GM19023 (cell line): ENCODE measurements around the gene CLSTN2.
A peak's percentile ranks its signal among the peaks of the same experiment; 100 is the strongest.

Experiments
- ATAC-seq: cut with Tn5 transposase; IDR thresholded peaks from one replicate; pipeline ENCODE4 v1.9.1; 2021; ENCODE audit warnings: mild to moderate bottlenecking, moderate library complexity; ENCODE audit not compliant: unreplicated experiment

CLSTN2 gene

DNA sequence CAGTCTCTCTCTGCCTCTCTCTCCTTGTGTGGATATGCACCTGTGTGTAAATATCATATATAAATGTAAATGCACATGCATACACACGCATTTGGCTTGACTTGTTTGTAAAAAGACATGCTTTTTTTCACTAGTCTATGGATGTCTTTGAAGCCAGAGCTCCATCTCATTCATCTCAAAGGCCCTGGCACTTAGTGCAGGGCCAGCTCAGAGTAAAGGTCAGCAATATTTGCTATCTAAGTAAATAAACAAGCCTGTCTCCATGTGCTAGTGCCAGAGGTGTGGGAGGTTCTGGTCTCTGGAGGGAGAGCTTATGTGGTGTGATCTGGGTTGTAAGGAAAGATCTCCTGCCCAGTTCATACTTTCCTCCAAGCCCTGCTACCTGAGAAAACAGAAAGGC is 5.6 kb downstream of the CLSTN2 start:
- ATAC-seq, result no peak

DNA sequence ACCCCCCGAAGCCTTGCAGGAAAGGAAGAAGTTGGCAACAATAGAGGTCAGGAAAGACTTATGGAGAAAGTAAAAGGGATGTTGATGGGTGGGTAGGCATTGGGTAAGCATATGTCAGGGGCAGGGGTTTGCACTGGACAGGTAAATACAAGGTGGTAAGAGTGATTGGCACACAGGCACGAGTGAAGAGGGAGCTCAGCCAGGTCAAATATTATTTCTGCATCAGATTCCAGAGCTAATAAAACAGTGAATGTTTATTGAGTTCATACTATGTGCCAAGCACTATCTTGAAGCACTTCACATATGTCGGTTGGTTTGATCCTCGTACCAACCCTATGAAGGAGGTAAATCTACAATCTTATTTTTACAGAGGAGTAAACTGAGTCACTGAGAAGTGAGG is 6.6 kb downstream of the CLSTN2 start:
- ATAC-seq, result no peak

DNA sequence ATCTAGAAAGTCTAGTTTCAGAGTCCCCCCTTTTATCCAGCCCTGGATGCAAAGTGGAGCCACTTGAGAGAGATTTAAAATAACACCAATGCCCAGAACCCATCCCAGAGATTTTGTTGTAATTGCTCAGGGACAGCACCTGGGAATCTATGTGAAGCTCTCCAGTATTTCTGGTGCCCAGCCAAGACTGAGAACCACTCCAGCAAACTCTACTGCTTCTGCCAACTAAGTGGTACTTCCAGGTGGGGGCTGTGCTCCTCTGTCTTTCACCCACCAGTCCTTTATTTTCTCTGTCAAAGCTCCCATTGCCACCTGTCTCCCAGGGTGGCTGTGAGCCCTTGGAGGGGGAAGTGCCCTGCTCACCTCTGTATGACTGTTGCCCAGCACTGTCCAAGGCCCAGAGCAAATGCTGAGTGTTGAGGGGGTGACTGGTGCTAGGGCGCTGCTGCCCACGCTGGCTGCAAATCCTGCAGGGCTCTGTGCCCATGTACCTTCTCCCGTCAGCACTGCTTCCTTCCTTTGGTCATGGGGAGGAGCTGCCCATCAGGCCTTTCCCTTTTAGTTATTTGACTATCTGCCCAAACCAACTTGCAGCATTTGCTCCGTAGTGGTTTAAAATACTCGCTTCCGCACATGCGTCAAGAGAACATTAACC is 9.4 kb downstream of the CLSTN2 start:
- no peak for ATAC-seq

DNA sequence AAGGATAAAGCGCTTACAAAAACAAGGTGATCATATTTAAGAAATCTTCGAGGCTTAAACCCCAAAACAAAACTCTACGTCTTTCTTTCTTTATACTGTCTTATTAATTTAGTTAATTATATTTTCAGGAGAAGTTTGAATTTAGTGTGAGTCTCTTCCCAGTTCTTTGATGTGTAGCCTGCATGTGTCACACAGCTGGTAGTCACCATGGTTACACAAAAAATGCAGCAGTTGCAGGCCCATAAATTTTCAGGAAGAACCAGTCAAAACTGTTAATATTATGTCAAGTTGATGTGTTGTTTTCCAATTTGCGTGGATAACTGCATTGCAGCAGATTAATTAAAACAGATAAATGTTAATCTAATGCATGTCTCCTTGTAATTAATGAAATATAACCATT is 10.4 kb downstream of the CLSTN2 start:
- no peak for ATAC-seq

DNA sequence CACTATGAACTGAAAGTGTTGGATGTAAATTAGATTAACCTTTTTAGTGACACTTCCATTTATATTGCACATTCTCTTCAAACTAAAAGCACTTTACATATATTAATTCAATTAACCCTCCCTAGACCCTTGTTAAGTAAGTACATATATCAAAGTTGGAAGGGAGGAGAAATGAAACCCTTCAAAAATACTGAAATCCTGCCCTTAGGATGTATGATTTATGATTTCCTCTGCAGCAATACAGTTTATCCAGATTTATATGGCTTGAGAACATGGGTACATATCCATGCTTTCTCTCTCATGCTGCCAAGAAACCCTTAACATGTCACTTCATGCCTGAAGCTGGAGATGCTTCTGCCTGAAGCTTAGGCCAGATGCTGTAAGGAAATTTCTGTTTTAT is 11.0 kb downstream of the CLSTN2 start:
- no peak for ATAC-seq

DNA sequence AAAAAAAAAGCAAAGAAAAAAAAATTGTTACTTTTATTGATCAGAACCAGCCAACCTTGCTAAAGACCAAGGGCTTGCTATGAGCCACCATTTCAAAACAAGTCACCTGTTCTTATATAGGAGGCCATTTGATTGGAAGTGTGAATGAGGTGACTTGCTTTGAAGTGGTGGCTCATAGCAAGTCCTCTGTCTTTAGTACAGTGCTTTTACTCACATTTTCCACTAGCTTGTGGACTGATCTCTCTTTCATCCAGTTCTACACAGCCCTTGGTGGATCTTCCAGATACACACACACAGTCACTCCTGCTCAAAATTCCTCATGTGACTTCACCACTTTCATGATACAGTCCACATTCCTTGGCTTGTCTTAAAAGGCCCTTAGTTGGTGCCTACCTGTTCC is 13.5 kb downstream of the CLSTN2 start:
- no peak for ATAC-seq

DNA sequence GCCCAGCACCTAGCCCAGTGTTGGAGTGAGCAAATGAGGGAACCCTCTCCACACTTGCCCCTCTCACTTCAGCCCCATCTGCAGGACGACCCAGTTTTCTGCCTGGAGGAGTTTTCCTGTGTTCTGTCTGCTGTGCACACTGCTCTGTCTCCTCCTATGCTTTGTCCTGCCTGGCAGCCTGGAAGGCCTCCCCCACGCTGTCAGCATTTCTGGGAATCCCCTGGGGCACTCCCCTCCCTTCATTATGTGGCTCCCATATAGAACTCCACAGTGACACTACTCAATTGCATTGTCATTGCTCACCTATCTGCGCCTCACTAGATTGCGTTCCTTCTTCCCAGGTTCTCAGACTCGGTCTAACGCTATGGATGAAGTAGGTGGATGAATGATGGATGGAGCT is 13.9 kb downstream of the CLSTN2 start:
- peak; percentile 50 for ATAC-seq

DNA sequence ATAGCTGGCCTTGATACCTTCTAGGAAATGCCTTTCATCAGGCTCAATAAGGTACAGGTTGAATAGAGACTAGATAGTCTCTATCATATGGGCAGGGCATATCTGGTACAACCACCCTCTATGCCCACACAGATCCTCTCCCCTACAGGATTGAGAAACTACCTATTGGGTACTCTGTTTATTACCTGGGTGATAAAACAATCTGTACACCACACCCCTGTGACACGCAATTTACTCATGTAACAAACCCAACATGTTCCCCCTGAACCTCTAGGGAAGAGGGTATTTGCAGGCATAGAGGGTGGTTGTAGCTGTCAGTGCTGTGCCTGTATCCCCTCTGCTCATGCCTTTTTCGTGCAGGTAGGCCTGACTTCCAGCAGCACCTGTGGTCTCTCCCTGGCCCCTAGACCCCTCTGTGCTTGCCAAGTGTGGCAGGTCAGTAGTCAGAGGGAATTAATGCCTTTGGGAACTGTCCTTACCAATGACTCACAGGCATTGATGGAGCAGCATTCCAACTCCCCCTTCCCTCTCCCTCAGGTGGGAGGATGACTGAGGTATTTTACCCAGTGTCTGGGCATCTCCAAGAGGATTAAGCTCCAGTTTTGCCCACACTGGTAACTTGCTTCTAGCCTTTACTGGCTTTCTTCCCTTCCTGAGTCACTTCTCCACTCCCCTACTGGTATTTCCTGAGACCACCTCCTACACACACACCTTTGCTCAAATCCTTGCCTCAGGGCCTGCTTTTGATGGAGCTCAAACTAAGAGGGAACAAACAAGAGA is 18.3 kb downstream of the CLSTN2 start:
- no peak for ATAC-seq

DNA sequence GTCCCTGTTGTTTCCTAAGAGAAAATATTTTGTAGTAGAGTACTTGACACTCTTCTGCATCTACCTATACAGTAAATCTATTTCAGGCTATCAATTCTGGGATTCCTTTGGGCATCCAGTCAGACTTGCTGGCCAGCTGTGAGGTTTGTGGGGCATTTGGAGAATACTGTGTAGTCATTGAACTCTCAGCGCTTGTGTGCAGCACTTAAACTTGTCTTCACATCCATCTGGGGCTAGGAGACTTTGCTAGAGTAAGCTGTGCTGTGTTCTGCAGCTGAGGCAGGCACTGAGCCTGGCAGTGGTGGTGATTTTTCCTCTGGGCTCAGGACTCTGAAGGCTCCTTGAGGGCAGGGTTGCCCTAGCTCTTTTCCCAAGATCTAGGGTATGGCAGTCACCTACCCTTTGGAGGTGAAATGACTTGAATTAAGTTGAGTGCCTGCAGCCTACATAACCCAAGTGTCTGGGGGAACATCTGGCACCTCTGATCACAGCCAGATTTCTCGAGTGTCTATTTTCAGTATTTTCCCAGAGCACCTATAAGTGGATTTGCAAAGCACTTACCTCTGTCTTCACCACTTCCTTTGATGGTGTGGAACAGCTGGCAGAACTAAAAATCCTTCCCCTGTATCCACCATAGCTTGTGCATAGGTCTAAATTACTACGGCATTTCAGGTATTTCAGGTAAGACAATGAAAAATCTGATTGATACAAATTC is 19.3 kb downstream of the CLSTN2 start:
- ATAC-seq, result no peak

DNA sequence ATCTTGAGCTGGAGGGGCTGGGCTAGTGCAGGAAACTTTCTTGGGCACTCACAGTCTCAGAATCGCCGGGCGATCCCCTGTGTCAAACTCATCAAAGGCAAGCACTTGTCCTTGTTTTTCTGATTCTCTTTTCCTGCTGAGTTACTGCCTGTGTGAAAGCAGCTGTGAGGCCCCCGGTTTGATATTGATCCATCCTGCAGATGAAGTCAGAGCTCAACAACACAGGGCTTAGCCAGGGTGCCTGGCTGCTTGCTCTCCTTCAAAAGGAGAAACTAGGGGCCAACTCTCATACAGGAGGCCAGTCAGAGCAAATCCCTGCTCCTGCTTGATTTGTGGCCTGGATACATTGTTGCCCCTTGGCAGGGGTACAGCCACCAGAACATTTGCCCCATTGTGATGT is 22.9 kb downstream of the CLSTN2 start:
- no peak for ATAC-seq

DNA sequence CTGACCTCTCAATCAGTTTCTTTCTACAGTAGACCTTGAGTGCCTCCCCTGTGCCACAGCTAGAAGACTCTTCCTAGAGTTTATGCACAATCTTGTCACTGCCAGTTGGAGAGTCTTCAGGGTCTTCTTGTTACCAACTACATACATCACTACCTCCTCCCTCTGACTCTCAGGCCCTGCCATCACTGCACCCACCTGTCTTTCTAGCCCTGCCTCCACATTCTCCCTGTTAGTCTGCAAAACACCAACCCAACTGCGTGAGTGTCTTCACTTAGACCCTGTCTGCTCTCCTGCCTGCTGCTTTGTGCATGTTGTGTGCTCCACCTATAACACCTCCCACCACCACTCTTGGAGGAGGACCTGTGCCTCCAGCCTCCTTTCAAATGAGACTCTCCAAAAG is 34.4 kb downstream of the CLSTN2 start:
- no peak for ATAC-seq

DNA sequence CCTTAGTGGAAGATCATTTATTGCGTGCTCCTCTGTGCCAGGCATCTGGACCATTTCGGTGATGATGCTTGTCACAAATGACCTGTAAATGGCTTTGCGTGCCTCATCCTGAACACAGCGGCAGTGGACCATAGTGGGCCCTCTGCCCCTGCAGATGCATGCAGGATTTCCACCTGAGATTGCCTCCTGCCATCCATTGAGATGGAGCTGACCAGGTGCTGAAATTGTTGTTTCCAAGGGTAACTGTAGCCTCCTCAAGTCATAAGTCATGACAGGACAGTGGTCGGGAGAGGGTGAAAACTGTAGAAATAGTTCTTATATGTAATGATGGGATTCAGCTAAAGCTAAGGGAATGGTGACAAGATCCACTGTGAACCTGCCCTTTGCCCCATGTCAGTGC is 35.5 kb downstream of the CLSTN2 start:
- ATAC-seq, result no peak

DNA sequence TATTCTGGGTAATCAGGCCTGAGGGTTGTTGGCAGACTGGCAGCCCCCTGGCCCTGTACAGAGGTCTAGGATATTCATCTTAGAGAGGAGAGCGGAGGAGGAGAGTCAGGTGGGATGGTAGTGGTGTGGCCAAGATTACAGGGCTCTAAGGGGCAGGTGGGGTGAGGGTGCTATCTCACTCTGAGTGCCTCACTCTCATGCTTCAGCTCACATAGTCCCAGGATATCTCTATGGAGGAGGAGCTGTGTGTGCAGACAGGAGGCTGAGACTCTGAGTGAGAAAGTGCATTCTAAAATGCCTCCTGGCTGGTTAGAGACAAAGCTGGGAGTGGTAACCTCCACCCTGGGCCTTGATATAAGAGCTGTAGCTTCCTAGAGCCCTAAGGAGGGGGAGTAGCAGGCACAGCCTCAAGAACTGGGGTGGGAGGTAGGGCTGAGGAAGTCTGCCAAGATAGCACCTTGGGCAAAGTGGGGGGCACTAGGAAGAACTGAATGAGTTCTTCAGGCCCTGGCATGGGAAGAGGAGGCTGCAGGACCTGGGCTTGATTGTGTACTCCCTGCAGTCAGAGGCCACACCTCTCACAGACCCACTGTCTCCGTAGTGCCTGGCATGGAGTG is 39.9 kb downstream of the CLSTN2 start:
- ATAC-seq, result no peak

DNA sequence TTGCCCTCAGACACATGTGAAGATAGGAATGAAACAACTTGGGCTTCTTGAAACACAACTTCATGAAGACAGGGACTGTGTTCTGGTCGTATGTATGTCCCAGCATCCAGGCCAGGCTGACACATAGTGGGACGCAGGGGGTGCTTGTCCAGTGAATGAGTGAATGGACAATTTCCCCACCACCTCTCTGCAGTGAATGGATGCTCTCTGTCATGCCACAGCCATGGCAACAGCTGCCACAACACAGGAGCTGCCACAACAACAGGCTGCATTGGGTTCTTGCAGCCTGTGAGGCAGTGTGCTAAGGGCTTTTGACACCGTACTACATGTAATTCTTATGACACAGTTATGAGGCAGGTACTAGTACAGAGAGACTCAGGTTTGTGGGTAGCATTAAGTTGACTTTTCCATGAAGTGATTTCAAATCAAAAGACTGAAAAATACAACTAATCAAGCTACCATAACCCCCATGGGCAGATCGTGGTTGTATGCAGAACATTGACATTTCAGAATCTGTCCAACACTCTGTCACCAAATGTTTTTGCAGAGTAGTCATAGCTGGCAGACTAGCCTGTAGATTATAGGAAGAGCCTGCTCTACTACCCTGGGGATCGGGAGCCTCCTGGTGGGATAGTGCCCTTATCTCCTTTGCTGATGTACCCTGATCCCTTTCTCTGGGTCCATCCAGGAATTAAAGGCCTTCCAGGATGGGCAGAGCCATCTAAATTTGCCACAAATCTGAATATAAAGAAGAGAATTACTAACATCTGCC is 40.8 kb downstream of the CLSTN2 start:
- ATAC-seq, result no peak

DNA sequence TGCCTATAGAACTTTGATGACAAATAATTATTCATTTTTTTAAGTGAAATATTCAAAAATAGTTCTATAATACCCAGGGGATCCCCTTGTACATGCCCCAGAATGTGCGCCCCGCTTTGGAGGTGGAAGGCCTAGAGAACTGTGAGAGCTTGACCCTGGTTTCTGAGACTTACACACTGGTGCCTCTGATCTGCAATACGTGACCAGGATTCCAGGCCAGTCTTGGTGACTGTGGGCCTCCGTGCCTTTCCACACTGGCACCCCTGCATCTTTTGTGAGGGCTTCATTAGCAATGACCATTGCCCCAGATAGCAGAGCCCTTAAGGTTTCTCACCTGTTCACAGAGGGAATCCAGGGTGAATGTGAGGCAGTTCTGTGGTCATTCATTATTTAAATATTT is 44.0 kb downstream of the CLSTN2 start:
- ATAC-seq, result no peak

DNA sequence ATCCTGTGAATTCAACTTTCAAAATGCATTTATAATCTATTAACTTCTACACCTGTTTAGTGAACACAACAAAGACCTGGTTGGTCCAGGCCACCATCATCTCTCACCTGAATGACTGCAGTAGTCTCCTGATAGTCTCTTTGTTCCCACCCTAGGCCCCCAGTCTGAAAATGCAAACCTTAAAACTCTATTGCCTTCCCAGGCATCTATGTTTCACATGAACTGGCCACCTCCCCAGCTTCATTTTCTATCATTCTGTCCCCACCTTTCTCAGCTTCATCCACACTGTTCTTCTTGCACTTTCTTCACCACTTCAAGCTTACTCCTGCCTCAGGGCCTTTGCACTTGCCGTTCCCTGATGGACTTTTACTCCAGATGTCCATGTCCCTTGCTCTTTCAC is 45.0 kb downstream of the CLSTN2 start:
- ATAC-seq, result no peak

DNA sequence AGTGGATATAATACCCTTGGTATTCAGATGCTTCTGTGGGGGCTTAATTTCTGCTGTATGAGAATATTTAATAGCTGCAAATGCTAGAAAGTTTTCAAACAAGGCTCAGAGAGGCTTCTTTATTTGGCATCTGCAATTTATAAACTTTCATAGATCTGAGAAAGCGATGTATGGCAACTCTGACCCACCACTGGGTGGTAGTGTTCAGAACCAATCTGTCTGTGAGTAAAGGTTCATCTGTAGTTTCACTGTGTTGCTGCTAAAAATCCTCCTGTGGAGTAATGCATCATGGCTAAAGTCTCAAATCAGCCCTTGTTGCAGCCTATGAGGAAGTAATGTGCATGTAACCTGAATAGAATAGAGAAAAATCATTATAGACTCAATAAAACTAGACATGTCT is 47.4 kb downstream of the CLSTN2 start:
- ATAC-seq, result no peak

DNA sequence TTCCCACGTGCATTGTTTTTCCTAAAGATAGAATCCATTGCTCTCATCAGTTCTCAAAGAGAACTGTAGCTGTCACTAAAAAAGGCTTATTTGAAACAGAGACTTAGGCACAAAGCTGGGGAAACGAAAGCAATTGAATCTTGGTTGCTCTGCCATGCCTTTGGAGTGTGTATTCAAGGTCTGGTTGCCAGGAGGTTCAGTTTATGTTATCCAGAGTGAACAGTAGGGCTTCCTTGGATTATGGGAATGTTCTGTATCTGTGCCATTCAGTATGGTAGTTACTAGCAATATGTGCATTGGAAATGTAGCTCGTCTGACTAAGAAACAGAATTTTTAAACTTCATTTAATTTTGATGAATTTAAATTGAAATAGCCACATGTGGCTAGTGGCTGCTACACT is 50.6 kb downstream of the CLSTN2 start:
- ATAC-seq, result no peak

DNA sequence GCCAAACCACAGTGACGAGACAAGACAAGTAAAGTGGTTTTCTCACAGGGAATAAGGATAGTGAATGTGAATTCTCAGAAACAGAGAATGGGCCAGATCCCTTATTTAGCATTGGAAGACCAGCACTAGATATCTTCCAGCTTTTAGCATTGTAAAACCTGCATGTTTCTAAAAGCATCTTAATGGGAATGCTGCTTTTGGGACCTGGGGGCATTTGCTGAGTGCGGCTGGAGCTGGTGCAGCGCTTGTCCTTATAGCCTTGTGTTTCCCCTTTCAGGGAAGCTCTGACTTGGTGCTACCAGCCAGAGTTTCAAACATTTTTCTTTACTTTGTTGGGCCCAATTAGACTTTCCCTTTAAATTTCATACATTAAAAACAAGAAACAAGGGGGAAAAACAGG is 52.9 kb downstream of the CLSTN2 start:
- ATAC-seq, result no peak

DNA sequence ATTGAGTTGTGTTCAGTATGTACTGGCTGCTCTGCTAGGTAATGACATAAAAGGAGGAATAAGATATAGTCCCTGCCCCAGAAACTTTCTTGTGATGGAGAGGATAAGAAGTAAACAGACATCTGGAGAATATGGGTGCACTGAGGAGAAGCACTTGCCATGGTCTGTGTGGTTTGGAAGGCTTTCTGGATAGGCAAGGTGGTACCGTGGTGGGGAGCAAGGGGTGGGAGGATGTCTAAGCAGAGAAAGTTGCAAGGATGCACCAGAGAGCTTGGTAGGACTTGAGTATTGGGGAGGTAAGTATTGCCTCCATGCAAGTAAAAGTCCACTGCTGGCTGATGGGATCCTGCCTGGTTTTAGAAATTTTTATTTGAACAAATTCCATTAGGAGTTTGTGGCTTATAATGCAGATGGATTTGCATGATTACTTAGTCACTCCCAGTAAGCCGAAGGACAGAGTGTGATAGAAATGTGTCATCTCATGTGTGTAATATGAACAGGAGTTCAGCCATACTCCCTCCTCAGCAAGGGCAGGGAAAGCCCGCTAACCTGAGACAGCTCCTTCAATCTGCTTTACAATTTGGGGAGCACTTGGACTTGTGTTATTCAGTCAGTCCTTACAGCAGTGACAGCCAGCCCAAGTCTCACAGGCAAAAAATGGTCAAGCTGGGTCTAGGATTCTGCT is 53.6 kb downstream of the CLSTN2 start:
- no peak for ATAC-seq
